Measurements from ENCODE around the gene MB21D2. TPM values are rescaled to one million over a fixed set of nuclear protein-coding genes. Genes with fewer than 3 reads are reported as not detected.
A peak's percentile ranks its signal among the peaks of the same experiment; 100 is the strongest.
"Not testable (repeated sequence)": the region's sequence is repeated elsewhere in the genome, so short reads cannot be mapped to it uniquely, and the experiment has no call there.

The MB21D2 gene
- total RNA-seq, 1 donor from 2014 or later: 15.1 TPM

GRCh38 chr3:192795021-192795420, 122.6 kb downstream of the MB21D2 start:
- no peaks in the 10 kb centered on the region for H3K4me1 Mint-ChIP-seq
- TF ChIP-seq CTCF (IDR thresholded peaks at IDR 0.05) (no peak), EZH2 (IDR thresholded peaks at IDR 0.05) (no peak), EZH2phosphoT487 (IDR thresholded peaks at IDR 0.05) (no peak)

GRCh38 chr3:192794216-192794615, 123.4 kb downstream of the MB21D2 start:
- H3K27me3 Mint-ChIP-seq (ENCODE audit: insufficient read depth, low read depth): no peaks in the 10 kb centered on the region
- Histone ChIP-seq H3K4me3 (no peak overlapping the region), H3K36me3 (no peaks in the 10 kb centered on the region), H3F3A (ENCODE audit: low read depth) (no peaks in the 10 kb centered on the region), H3K27me3 (no peaks in the 10 kb centered on the region), H3K9ac (no peak overlapping the region), H2AFZ (replicated peaks) (no peak overlapping the region), H3K4me2 (no peak overlapping the region), H3K79me2 (ENCODE audit: low read depth) (no peaks in the 10 kb centered on the region), H3K4me1 (no peaks in the 10 kb centered on the region), H4K20me1 (ENCODE audit: low read depth) (no peaks in the 10 kb centered on the region), H3K9me3 (ENCODE audit: low read depth) (no peaks in the 10 kb centered on the region), H3K27ac (no peak overlapping the region)
- no peaks in the 10 kb centered on the region for H3K9me3 Mint-ChIP-seq
- H3K4me3 Mint-ChIP-seq: no peak overlapping the region
- TF ChIP-seq EZH2 (IDR thresholded peaks at IDR 0.05) (no peak), CTCF (IDR thresholded peaks at IDR 0.05) (no peak), EZH2phosphoT487 (IDR thresholded peaks at IDR 0.05) (no peak)
- no peaks in the 10 kb centered on the region for H3K4me1 Mint-ChIP-seq
- DNase-seq (ENCODE audit: low spot score): no peak
- peaks cover 3% of the 10 kb centered on the region for H3K36me3 Mint-ChIP-seq
- H3K27ac Mint-ChIP-seq: no peak overlapping the region

More at GRCh38 chr3:192795021-192795420, 122.6 kb downstream of the MB21D2 start:
- Histone ChIP-seq H3K9ac (no peak overlapping the region), H2AFZ (replicated peaks) (no peak overlapping the region), H4K20me1 (ENCODE audit: low read depth) (no peaks in the 10 kb centered on the region), H3K4me3 (no peak overlapping the region), H3F3A (ENCODE audit: low read depth) (no peaks in the 10 kb centered on the region), H3K27me3 (no peaks in the 10 kb centered on the region), H3K36me3 (no peaks in the 10 kb centered on the region), H3K9me3 (ENCODE audit: low read depth) (no peaks in the 10 kb centered on the region), H3K4me1 (no peaks in the 10 kb centered on the region), H3K27ac (no peak overlapping the region), H3K4me2 (no peak overlapping the region), H3K79me2 (ENCODE audit: low read depth) (no peaks in the 10 kb centered on the region)
- Mint-ChIP-seq H3K27ac (no peak overlapping the region), H3K36me3 (peaks cover 4% of the 10 kb centered on the region), H3K4me3 (no peak overlapping the region), H3K9me3 (no peaks in the 10 kb centered on the region), H3K27me3 (ENCODE audit: insufficient read depth, low read depth) (no peaks in the 10 kb centered on the region)
- no peak for DNase-seq (ENCODE audit: low spot score)

- H3K27me3 ChIP-seq; H3K27ac ChIP-seq; DNase-seq (ENCODE audit: low spot score); H2AFZ ChIP-seq (replicated peaks); H3F3A ChIP-seq (ENCODE audit: low read depth); H3K4me1 ChIP-seq; H3K27ac Mint-ChIP-seq; H3K4me3 ChIP-seq; H3K4me1 Mint-ChIP-seq; H3K36me3 ChIP-seq; H3K9me3 ChIP-seq (ENCODE audit: low read depth); H3K9me3 Mint-ChIP-seq; H3K27me3 Mint-ChIP-seq (ENCODE audit: insufficient read depth, low read depth); H3K4me2 ChIP-seq; H3K79me2 ChIP-seq (ENCODE audit: low read depth); H4K20me1 ChIP-seq (ENCODE audit: low read depth); H3K4me3 Mint-ChIP-seq; H3K36me3 Mint-ChIP-seq; H3K9ac ChIP-seq: not testable (repeated sequence)
- peak; percentile 17 for TF ChIP-seq CTCF (IDR thresholded peaks at IDR 0.05)
Observed at GRCh38 chr3:192788816-192789515, 128.7 kb downstream of the MB21D2 start.
